Prostate gland (tissue), 2 donors: Measurements from ENCODE around the gene XPO6.

Experiments
- POLR2AphosphoS5 ChIP-seq: sonication (generic); formaldehyde crosslinking; IDR thresholded peaks from one replicate; pipeline ENCODE4 v1.6.1; 2017; ENCODE audit warnings: antibody characterized with exemption
- TF ChIP-seq, protein P1 (sequence below), 4 experiments: fragments of 200-600 bp in 2 of 4; fragments of 450-650 bp in 2 of 4; sonication (generic) in 2 of 4; IDR thresholded peaks; 1 replicate in 3 of 4; 2 replicates in 1 of 4; pipeline ENCODE4 v1.5.1; 2016 to 2019; ENCODE audit warnings: antibody characterized with exemption in 4 of 4, mild to moderate bottlenecking in 2 of 4, moderate library complexity in 2 of 4

DNA sequence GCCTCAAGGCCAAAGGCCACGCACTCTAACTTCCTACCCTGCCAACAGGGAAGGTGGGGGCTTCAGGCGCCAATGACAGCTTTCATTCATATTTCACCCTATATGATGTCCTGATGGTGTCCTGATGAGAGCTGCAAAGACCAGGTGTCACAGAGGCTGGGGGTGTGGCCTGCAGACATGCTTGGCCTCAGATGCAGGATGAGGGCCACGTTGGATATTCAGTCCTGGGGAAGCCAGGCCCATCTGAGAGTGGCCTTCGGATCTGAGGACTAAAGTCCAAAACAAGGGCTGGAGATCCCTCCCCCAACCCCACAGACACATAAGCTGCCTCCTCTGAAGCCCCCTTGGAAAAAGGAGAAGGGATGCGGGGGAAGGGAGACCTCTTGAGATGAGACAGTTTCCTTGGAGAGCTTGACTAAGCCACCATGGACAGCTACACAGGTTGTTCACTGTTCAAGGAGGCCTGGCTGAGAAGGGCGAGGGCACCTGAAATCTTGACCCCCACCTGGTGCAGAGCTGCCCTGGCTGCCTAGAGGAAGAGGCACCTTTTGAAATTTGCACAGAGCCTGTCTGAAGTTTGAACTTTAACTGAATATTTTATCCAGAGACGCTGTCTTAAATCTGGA, 124.0 kb downstream of the XPO6 start:
- TF ChIP-seq, protein P1, sequence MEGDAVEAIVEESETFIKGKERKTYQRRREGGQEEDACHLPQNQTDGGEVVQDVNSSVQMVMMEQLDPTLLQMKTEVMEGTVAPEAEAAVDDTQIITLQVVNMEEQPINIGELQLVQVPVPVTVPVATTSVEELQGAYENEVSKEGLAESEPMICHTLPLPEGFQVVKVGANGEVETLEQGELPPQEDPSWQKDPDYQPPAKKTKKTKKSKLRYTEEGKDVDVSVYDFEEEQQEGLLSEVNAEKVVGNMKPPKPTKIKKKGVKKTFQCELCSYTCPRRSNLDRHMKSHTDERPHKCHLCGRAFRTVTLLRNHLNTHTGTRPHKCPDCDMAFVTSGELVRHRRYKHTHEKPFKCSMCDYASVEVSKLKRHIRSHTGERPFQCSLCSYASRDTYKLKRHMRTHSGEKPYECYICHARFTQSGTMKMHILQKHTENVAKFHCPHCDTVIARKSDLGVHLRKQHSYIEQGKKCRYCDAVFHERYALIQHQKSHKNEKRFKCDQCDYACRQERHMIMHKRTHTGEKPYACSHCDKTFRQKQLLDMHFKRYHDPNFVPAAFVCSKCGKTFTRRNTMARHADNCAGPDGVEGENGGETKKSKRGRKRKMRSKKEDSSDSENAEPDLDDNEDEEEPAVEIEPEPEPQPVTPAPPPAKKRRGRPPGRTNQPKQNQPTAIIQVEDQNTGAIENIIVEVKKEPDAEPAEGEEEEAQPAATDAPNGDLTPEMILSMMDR (IDR thresholded peaks at IDR 0.05): no peak
- TF ChIP-seq POLR2AphosphoS5: no peak
